Smooth muscle cell (in vitro differentiated cells): Measurements from ENCODE around the gene UACA. TPM values are rescaled to one million over a fixed set of nuclear protein-coding genes. Genes with fewer than 3 reads are reported as not detected.

ENCODE experiments used
- DNase-seq: peaks from one replicate; lab custom pipeline; 2025; ENCODE audit not compliant: unreplicated experiment; lab: John Stamatoyannopoulos, UW
- H2AFZ ChIP-seq: fragments of 200-600 bp; sonication (generic); 2 replicates; pipeline ENCODE4 v1.6.0; 2016; ENCODE audit warnings: antibody characterized with exemption, low read depth, mild to moderate bottlenecking
- H3F3A ChIP-seq: fragments of 200-600 bp; sonication (generic); 2 replicates; pipeline ENCODE4 v1.6.0; 2017; ENCODE audit warnings: antibody characterized with exemption, low read depth
- H3K27ac ChIP-seq: fragments of 200-600 bp; sonication (generic); 2 replicates; pipeline ENCODE4 v1.5.1; 2016; ENCODE audit warnings: low read depth, mild to moderate bottlenecking
- H3K27me3 ChIP-seq: fragments of 200-600 bp; sonication (generic); 2 replicates; pipeline ENCODE4 v1.6.1; 2016; ENCODE audit warnings: low read depth, mild to moderate bottlenecking
- H3K36me3 ChIP-seq: fragments of 200-600 bp; sonication (generic); 2 replicates; pipeline ENCODE4 v1.5.1; 2016; ENCODE audit warnings: low read depth
- H3K4me1 ChIP-seq: fragments of 200-600 bp; sonication (generic); 2 replicates; pipeline ENCODE4 v1.5.1; 2016; ENCODE audit warnings: low read depth
- H3K4me2 ChIP-seq: fragments of 200-600 bp; sonication (generic); 2 replicates; pipeline ENCODE4 v1.6.0; 2016; ENCODE audit warnings: mild to moderate bottlenecking
- H3K4me3 ChIP-seq: fragments of 200-600 bp; sonication (generic); 2 replicates; pipeline ENCODE4 v1.5.1; 2016; ENCODE audit warnings: mild to moderate bottlenecking
- H3K79me2 ChIP-seq: fragments of 200-600 bp; sonication (generic); 2 replicates; pipeline ENCODE4 v1.6.0; 2016; ENCODE audit warnings: low read depth, mild to moderate bottlenecking
- H3K9ac ChIP-seq: fragments of 200-600 bp; sonication (generic); 2 replicates; pipeline ENCODE4 v1.6.0; 2016; ENCODE audit warnings: low read depth
- H3K9me3 ChIP-seq: fragments of 200-600 bp; sonication (generic); replicated peaks from 2 replicates; pipeline ENCODE4 v1.5.1; 2016; ENCODE audit warnings: low read depth
- H4K20me1 ChIP-seq: fragments of 200-600 bp; sonication (generic); 2 replicates; pipeline ENCODE4 v1.6.0; 2016; ENCODE audit warnings: low read depth
- WGBS: methylation state at CpG from one replicate; pipeline ENCODE4 v1.1.7; 2016; ENCODE audit warnings: low lambda C conversion rate; 5-methylcytosine and 5-hydroxymethylcytosine counted together
- polyA plus RNA-seq: library from polyadenylated mRNA; unstranded; fragments of >200 nt; fragmentation: Nextera tagmentation; extraction: Ambion mirVana; gene quantifications from 2 replicates; pipeline ENCODE4 v1.2.1, GENCODE V29; 2016
- total RNA-seq: library from RNA; depleted of rRNA; stranded (reverse); fragments of >200 nt; gene quantifications from 2 replicates; pipeline ENCODE4 v1.2.3, GENCODE V29; 2014
- TF ChIP-seq, protein P1 (sequence below): fragments of 200-600 bp; sonication (generic); IDR thresholded peaks from 2 replicates; pipeline ENCODE4 v1.5.1; 2017; ENCODE audit warnings: borderline replicate concordance, mild to moderate bottlenecking, antibody characterized with exemption; ENCODE audit not compliant: insufficient read depth, poor library complexity, severe bottlenecking

UACA gene
- total and polyA plus RNA-seq, 2 experiments from 2014 or later: 109 to 153 TPM

DNA sequence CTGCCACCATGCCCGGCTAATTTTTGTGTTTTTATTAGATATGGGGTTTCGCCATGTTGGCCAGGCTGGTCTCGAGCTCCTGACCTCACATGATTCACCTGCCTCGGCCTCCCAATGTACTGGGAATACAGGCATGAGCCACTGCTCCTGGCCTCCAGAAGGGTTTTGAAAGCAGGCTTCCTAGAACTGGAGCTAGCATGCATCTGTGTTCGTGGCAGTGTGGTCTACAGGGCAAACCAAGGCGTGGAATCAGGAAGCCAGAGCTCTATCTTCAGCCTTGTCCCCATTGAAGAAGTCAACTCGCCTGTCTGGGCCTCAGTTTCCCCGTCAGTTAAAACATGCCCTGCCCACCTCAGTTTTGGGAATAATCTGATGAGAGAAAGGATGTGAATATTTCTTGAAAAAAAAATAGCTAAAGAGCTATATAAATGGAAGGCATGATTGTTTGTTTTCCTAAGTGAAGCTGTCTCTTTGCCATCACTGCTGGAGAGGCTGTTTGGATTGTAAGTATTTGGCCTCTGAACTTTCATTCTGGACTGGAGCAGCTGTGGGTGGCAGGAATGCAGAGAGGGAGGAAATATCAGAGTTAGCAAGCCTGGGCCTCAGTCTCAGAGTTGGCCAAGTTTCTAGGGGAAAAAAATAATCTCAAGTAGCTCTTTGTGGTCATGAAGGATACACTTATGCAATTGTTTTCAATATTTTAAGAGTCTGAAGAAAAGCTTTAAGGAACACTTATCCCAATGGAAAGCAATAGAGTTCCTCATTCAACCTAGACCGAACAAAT is 36.5 kb upstream of the UACA start:
- no peak for DNase-seq

DNA sequence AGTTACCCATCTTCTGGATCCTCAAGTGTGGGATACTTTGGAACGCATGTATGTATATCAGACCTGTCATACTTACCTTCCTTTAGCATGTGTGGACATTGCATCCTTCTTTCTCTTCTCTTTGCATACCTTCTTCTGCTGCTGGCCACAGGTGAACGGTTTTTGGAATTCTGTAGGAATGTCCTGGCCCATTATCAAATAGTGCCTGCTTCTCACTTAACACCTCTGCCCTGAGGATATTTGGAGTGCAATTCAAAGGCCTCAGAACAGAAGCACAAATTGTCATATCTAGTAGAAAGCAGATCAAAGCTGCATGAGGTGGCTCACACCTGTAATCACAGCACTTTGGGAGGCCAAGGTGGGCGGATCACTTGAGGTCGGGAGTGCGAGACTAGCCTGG is 34.1 kb upstream of the UACA start:
- no peaks in the 10 kb centered on the region for H3K9me3 ChIP-seq
- no peaks in the 10 kb centered on the region for H3K36me3 ChIP-seq
- H2AFZ ChIP-seq: no peak overlapping the region
- H3K4me1 ChIP-seq: peaks cover 17% of the 10 kb centered on the region
- no peak overlapping the region for H3K27ac ChIP-seq
- peaks cover 40% of the 10 kb centered on the region for H3F3A ChIP-seq
- H3K4me3 ChIP-seq: no peak overlapping the region
- DNase-seq: no peak
- no peaks in the 10 kb centered on the region for H3K79me2 ChIP-seq
- H3K4me2 ChIP-seq: no peak overlapping the region
- WGBS: 91% methylated on average over 5 of the region's 5 CpGs
- TF ChIP-seq, protein P1, sequence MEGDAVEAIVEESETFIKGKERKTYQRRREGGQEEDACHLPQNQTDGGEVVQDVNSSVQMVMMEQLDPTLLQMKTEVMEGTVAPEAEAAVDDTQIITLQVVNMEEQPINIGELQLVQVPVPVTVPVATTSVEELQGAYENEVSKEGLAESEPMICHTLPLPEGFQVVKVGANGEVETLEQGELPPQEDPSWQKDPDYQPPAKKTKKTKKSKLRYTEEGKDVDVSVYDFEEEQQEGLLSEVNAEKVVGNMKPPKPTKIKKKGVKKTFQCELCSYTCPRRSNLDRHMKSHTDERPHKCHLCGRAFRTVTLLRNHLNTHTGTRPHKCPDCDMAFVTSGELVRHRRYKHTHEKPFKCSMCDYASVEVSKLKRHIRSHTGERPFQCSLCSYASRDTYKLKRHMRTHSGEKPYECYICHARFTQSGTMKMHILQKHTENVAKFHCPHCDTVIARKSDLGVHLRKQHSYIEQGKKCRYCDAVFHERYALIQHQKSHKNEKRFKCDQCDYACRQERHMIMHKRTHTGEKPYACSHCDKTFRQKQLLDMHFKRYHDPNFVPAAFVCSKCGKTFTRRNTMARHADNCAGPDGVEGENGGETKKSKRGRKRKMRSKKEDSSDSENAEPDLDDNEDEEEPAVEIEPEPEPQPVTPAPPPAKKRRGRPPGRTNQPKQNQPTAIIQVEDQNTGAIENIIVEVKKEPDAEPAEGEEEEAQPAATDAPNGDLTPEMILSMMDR: no peak
- H3K9ac ChIP-seq: no peak overlapping the region
- no peaks in the 10 kb centered on the region for H3K27me3 ChIP-seq
- H4K20me1 ChIP-seq: no peaks in the 10 kb centered on the region

More for the DNA sequence above, 36.5 kb upstream of the UACA start:
- Histone ChIP-seq H3F3A (peaks cover 24% of the 10 kb centered on the region), H3K4me1 (peaks cover 8% of the 10 kb centered on the region), H3K27me3 (no peaks in the 10 kb centered on the region), H3K4me2 (peak overlapping the region; percentile 53), H3K9ac (no peak overlapping the region), H3K36me3 (no peaks in the 10 kb centered on the region), H3K9me3 (no peaks in the 10 kb centered on the region), H4K20me1 (no peaks in the 10 kb centered on the region), H2AFZ (no peak overlapping the region), H3K4me3 (no peak overlapping the region), H3K27ac (peak overlapping the region; percentile 81), H3K79me2 (no peaks in the 10 kb centered on the region)
- TF ChIP-seq, protein P1: no peak
- 75% methylated on average over 9 of the region's 9 CpGs for WGBS

DNA sequence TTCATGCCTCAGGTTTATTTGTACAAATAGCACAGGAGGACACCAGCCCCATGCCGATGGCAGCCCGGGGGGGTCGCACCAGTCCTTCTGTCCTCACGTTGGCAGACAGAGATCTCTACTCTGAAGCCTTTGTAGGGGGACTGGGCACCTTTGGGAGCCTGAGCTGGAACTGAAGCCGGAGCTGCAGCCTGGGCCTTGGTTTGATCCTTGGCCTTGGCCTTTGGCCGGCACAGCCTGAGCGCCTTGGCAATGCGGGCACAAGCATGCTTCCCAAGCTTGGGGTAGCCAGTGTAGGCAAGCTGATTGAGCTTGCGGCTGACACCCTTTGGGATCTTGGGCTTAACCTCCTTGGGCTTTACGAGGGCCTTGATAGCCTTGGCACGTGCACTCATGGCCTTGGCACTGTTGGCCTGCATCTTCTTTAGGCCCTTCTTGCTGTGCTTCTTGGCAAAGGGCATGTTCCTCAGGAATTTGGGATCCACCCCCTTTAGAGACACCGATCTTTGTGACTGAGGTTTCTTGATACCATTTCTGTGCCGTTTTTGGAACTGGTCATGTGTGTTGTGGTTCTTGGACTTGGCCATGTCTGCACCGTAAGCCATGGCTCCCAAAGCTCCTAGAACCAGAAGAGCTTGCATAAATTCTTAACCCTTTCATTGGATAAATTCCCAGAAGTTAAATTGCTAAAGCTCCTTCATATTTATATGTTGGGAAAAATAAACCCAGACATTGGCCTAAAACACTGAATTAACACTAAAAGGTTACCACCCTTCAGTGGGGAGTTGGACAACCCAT is 33.4 kb upstream of the UACA start:
- no peak overlapping the region for H3K4me3 ChIP-seq
- H3K4me1 ChIP-seq: peaks cover 20% of the 10 kb centered on the region
- no peaks in the 10 kb centered on the region for H4K20me1 ChIP-seq
- DNase-seq: no peak
- H3K9ac ChIP-seq: no peak overlapping the region
- H3K9me3 ChIP-seq: no peaks in the 10 kb centered on the region
- H3K27ac ChIP-seq: peak overlapping the region; percentile 98
- no peaks in the 10 kb centered on the region for H3K36me3 ChIP-seq
- TF ChIP-seq, protein P1: no peak
- no peak overlapping the region for H2AFZ ChIP-seq
- H3K4me2 ChIP-seq: no peak overlapping the region
- H3K27me3 ChIP-seq: no peaks in the 10 kb centered on the region
- peaks cover 40% of the 10 kb centered on the region for H3F3A ChIP-seq
- no peaks in the 10 kb centered on the region for H3K79me2 ChIP-seq
- 97% methylated on average over 14 of the region's 14 CpGs for WGBS
